PC-3 (cell line): ENCODE results near the gene FBXO48. TPM values are rescaled to one million over a fixed set of nuclear protein-coding genes. Genes with fewer than 3 reads are reported as not detected.

Source experiments
- ATAC-seq: fragments of 200-7000 bp; cut with Tn5 transposase; 2 replicates; pipeline ENCODE4 v1.9.1; 2020; ENCODE audit warnings: mild to moderate bottlenecking, moderate library complexity
- BruUV-seq: library from RNA; stranded (reverse); fragments of 400-500 nt; replicated peaks from 2 replicates; lab custom pipeline; 2021; lab: Mats Ljungman, UMichigan
- CTCF ChIA-PET: fragments of 300-600 bp; sonication (Branson Sonifier 250); formaldehyde crosslinking; loops from one replicate; lab custom pipeline; 2022; ENCODE audit warnings: antibody characterized with exemption; lab: Charles Lee
- POLR2A ChIA-PET: fragments of 300-600 bp; sonication (Branson Sonifier 250); formaldehyde crosslinking; loops from one replicate; lab custom pipeline; 2022; ENCODE audit warnings: antibody characterized with exemption; ENCODE audit not compliant: unreplicated experiment; lab: Charles Lee
- DNase-seq: peaks from one replicate; pipeline ENCODE4 v3.0.0-alpha.2; 2015
- H2AFZ ChIP-seq: fragments of 300-600 bp; sonication (generic); 2 replicates; pipeline ENCODE4 v1.6.0; 2016; ENCODE audit warnings: antibody characterized with exemption, low read length
- H3F3A ChIP-seq: fragments of 300-600 bp; sonication (generic); one replicate; pipeline ENCODE4 v1.6.0; 2017; ENCODE audit warnings: antibody characterized with exemption, low read length, control low read depth, mild to moderate bottlenecking; ENCODE audit not compliant: unreplicated experiment
- H3K27ac ChIP-seq: fragments of 300-600 bp; sonication (generic); 2 replicates; pipeline ENCODE4 v1.5.1; 2016; ENCODE audit warnings: mild to moderate bottlenecking, low read length
- H3K27me3 ChIP-seq: fragments of 300-600 bp; sonication (generic); 2 replicates; pipeline ENCODE4 v1.6.1; 2016; ENCODE audit warnings: low read length, mixed read lengths
- H3K36me3 ChIP-seq: fragments of 300-600 bp; sonication (generic); 2 replicates; pipeline ENCODE4 v1.6.1; 2016; ENCODE audit warnings: low read depth, mixed run types, low read length, mixed read lengths
- H3K4me1 ChIP-seq: fragments of 300-600 bp; sonication (generic); 2 replicates; pipeline ENCODE4 v1.5.1; 2016; ENCODE audit warnings: low read length; ENCODE audit not compliant: insufficient read depth
- H3K4me2 ChIP-seq: fragments of 300-600 bp; sonication (generic); 2 replicates; pipeline ENCODE4 v1.6.0; 2016; ENCODE audit warnings: low read length
- H3K4me3 ChIP-seq: fragments of 300-600 bp; sonication (generic); 2 replicates; pipeline ENCODE4 v1.5.1; 2016; ENCODE audit warnings: mild to moderate bottlenecking, low read length, mixed read lengths
- H3K79me2 ChIP-seq: fragments of 300-600 bp; sonication (generic); 2 replicates; pipeline ENCODE4 v1.6.1; 2017; ENCODE audit warnings: low read length, mixed read lengths
- H3K9ac ChIP-seq: fragments of 300-600 bp; sonication (generic); 2 replicates; pipeline ENCODE4 v1.6.0; 2016; ENCODE audit warnings: mild to moderate bottlenecking, low read length
- H3K9me2 ChIP-seq: fragments of 300-600 bp; sonication (generic); replicated peaks from 2 replicates; pipeline ENCODE4 v1.6.1; 2016; ENCODE audit warnings: mixed run types, low read length, mixed read lengths
- H3K9me3 ChIP-seq: fragments of 300-600 bp; sonication (generic); 2 replicates; pipeline ENCODE4 v1.6.1; 2016; ENCODE audit warnings: low read length, mixed read lengths
- H4K20me1 ChIP-seq: fragments of 300-600 bp; sonication (generic); 2 replicates; pipeline ENCODE4 v1.6.1; 2016; ENCODE audit warnings: low read length, mixed read lengths
- EZH2 ChIP-seq: fragments of 300-600 bp; sonication (generic); IDR thresholded peaks from one replicate; pipeline ENCODE4 v1.6.1; 2017; ENCODE audit warnings: antibody characterized with exemption, mild to moderate bottlenecking, low read length; ENCODE audit not compliant: unreplicated experiment
- EZH2phosphoT487 ChIP-seq: fragments of 300-600 bp; sonication (generic); IDR thresholded peaks from 2 replicates; pipeline ENCODE4 v1.6.1; 2018; ENCODE audit warnings: mild to moderate bottlenecking, antibody characterized with exemption, low read length, borderline replicate concordance
- intact Hi-C: fragments of 100-400 bp; cut with micrococcal nuclease; formaldehyde crosslinking; loops from 2 replicates; pipeline ENCODE4 v1.9.0; 2023
- total RNA-seq: library from RNA; depleted of rRNA; stranded (reverse); fragments of >200 nt; gene quantifications from 2 replicates; pipeline ENCODE4 v1.2.3, GENCODE V29; 2014
- TF ChIP-seq, protein P1 (sequence below): fragments of 300-600 bp; sonication (generic); conservative IDR thresholded peaks from 2 replicates; pipeline ENCODE4 v1.5.1; 2017; ENCODE audit warnings: antibody characterized with exemption, low read depth, mild to moderate bottlenecking, low read length

The FBXO48 gene
- total RNA-seq, 1 experiment from 2014 or later: 0.91 TPM

- DNase-seq (no peak), ATAC-seq (no peak)
- no peak overlapping the region for H3K4me2 ChIP-seq
- no peaks in the 10 kb centered on the region for H3K9me3 ChIP-seq
- H3K9ac ChIP-seq: no peak overlapping the region
- H3K9me2 ChIP-seq: no peaks in the 10 kb centered on the region
- ChIA-PET POLR2A (no interaction called here), CTCF (no interaction called here)
- H3K79me2 ChIP-seq: no peaks in the 10 kb centered on the region
- no peaks in the 10 kb centered on the region for H4K20me1 ChIP-seq
- no peaks in the 10 kb centered on the region for H3F3A ChIP-seq
- TF ChIP-seq EZH2phosphoT487 (no peak), EZH2 (no peak)
- TF ChIP-seq, protein P1, sequence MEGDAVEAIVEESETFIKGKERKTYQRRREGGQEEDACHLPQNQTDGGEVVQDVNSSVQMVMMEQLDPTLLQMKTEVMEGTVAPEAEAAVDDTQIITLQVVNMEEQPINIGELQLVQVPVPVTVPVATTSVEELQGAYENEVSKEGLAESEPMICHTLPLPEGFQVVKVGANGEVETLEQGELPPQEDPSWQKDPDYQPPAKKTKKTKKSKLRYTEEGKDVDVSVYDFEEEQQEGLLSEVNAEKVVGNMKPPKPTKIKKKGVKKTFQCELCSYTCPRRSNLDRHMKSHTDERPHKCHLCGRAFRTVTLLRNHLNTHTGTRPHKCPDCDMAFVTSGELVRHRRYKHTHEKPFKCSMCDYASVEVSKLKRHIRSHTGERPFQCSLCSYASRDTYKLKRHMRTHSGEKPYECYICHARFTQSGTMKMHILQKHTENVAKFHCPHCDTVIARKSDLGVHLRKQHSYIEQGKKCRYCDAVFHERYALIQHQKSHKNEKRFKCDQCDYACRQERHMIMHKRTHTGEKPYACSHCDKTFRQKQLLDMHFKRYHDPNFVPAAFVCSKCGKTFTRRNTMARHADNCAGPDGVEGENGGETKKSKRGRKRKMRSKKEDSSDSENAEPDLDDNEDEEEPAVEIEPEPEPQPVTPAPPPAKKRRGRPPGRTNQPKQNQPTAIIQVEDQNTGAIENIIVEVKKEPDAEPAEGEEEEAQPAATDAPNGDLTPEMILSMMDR: no peak
- intact Hi-C loops: no loop called here
- BruUV-seq: no TSS peak
- peaks cover 13% of the 10 kb centered on the region for H3K4me1 ChIP-seq
- no peak overlapping the region for H3K4me3 ChIP-seq
- no peaks in the 10 kb centered on the region for H3K36me3 ChIP-seq
- no peak overlapping the region for H2AFZ ChIP-seq
- H3K27ac ChIP-seq: no peak overlapping the region
- H3K27me3 ChIP-seq: no peaks in the 10 kb centered on the region
These were observed 43.0 kb downstream of the FBXO48 start for GRCh38 chr2:68423966-68424650.

DNA sequence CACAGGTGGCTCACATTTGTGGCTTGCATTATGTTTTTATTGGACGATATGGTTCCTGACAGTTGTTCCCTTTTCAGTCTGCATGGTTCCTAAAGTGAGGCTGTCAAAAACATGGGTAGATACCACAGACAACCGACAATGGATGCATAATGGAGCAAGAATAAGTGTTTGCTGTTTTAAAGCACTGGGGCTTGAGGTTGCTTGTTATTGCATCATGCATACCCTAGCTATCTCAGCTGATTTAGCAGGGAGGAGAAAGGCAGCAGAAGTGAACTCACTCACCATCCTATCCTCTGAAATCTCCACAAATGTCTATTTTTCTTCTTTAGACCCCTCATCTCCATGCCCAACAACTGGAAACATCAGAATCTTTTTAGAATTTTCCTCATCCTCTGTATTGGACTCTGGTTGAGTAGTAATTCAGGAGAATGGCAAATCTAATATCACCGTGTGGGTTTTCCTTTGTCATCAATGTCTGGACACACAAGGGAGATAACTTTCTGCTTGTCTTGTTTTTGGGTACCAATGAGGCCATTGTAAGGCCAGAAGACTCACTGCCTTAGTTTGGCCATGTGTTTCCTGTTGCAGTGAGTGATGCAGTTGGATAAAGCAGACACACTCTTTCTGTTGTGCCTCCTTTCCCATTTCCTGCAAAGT, 46.7 kb downstream of the FBXO48 start:
- BruUV-seq: no TSS peak
- Histone ChIP-seq H3K4me2 (no peak overlapping the region), H3K9me2 (no peaks in the 10 kb centered on the region), H4K20me1 (no peaks in the 10 kb centered on the region), H3K9ac (no peak overlapping the region), H3F3A (no peaks in the 10 kb centered on the region), H3K27me3 (no peaks in the 10 kb centered on the region), H2AFZ (no peak overlapping the region), H3K79me2 (no peaks in the 10 kb centered on the region), H3K4me3 (no peak overlapping the region), H3K36me3 (no peaks in the 10 kb centered on the region), H3K9me3 (no peaks in the 10 kb centered on the region), H3K4me1 (no peaks in the 10 kb centered on the region), H3K27ac (no peak overlapping the region)
- DNase-seq: no peak
- intact Hi-C loops: no loop called here
- TF ChIP-seq EZH2 (no peak), EZH2phosphoT487 (no peak)
- TF ChIP-seq, protein P1: no peak
- no peak for ATAC-seq
- POLR2A ChIA-PET: no interaction called here
- CTCF ChIA-PET: no interaction called here

DNA sequence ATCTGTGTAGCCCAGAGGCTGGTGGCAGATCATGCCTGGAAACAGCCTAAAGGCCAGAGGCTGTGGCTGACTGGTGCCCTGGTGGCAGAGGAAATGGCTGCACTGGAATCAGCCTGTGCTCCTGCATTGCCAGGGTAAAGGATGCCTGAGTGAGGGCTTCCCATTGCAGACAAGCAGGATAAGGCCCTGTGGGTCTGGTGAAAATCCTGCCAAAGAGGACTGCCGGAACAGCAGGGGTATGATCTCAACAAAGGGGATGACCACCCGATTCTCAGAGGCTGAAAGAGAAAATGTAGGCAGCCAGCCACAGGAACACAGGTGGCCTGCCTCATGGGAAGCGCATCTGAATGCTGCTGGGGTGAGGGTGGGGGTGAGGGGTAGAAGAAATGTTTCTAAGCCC, 48.2 kb downstream of the FBXO48 start:
- H3K9ac ChIP-seq: no peak overlapping the region
- TF ChIP-seq, protein P1: no peak
- TF ChIP-seq EZH2phosphoT487: no peak
- TF ChIP-seq EZH2: no peak
- H3K4me1 ChIP-seq: no peaks in the 10 kb centered on the region
- H3K27me3 ChIP-seq: no peaks in the 10 kb centered on the region
- DNase-seq (no peak), ATAC-seq (no peak)
- BruUV-seq: no TSS peak
- no peak overlapping the region for H2AFZ ChIP-seq
- no peak overlapping the region for H3K4me2 ChIP-seq
- H3K9me3 ChIP-seq: no peaks in the 10 kb centered on the region
- no peaks in the 10 kb centered on the region for H3F3A ChIP-seq
- ChIA-PET POLR2A (no interaction called here), CTCF (no interaction called here)
- H3K36me3 ChIP-seq: no peaks in the 10 kb centered on the region
- H3K27ac ChIP-seq: no peak overlapping the region
- H4K20me1 ChIP-seq: no peaks in the 10 kb centered on the region
- intact Hi-C loops: no loop called here
- no peaks in the 10 kb centered on the region for H3K79me2 ChIP-seq
- H3K9me2 ChIP-seq: no peaks in the 10 kb centered on the region
- H3K4me3 ChIP-seq: no peak overlapping the region
